WTC11 (cell line): ENCODE results near the gene CHD6. TPM values are rescaled to one million over a fixed set of nuclear protein-coding genes. Genes with fewer than 3 reads are reported as not detected.

ENCODE experiments used
- ATAC-seq: fragments of 200-7000 bp; cut with Tn5 transposase; 2 replicates; pipeline ENCODE4 v1.10.0; 2021; ENCODE audit warnings: mild to moderate bottlenecking, moderate library complexity
- CTCF ChIA-PET: fragments of 300-600 bp; sonication (Branson Sonifier 250); formaldehyde crosslinking; loops from one replicate; lab custom pipeline; 2021; ENCODE audit warnings: antibody characterized with exemption; lab: Charles Lee
- POLR2A ChIA-PET: fragments of 350-600 bp; sonication (Branson Sonifier 250); formaldehyde crosslinking; loops from one replicate; lab custom pipeline; 2021; ENCODE audit warnings: antibody characterized with exemption; lab: Charles Lee
- DNase-seq: peaks from one replicate; pipeline ENCODE4 v3.0.0; 2021; ENCODE audit warnings: low spot score
- H3K27ac Mint-ChIP-seq: 2 replicates; pipeline ENCODE4 v1.8.0; 2021; ENCODE audit warnings: mixed read lengths
- H3K27me3 Mint-ChIP-seq: 2 replicates; pipeline ENCODE4 v1.8.0; 2021; ENCODE audit warnings: low read depth, mild to moderate bottlenecking, moderate library complexity, mixed read lengths
- H3K36me3 Mint-ChIP-seq: 2 replicates; pipeline ENCODE4 v1.8.0; 2021; ENCODE audit warnings: mixed read lengths
- H3K4me1 Mint-ChIP-seq: 2 replicates; pipeline ENCODE4 v1.8.0; 2022; ENCODE audit warnings: mixed read lengths
- H3K4me3 Mint-ChIP-seq: 2 replicates; pipeline ENCODE4 v1.8.0; 2021; ENCODE audit warnings: mild to moderate bottlenecking, moderate library complexity, mixed read lengths
- H3K9me3 Mint-ChIP-seq: 2 replicates; pipeline ENCODE4 v1.8.0; 2021; ENCODE audit warnings: mixed read lengths
- CBFB ChIP-seq: sonication (generic); formaldehyde crosslinking; IDR thresholded peaks from 2 replicates; pipeline ENCODE4 v1.8.1; 2022; ENCODE audit warnings: mild to moderate bottlenecking, low read depth, missing genetic modification reagents
- ESRRA ChIP-seq: sonication (generic); formaldehyde crosslinking; IDR thresholded peaks from 2 replicates; pipeline ENCODE4 v1.8.1; 2022; ENCODE audit warnings: mild to moderate bottlenecking, missing genetic modification reagents, borderline replicate concordance
- FOXK1 ChIP-seq: sonication (generic); formaldehyde crosslinking; IDR thresholded peaks from 2 replicates; pipeline ENCODE4 v1.8.0; 2022; ENCODE audit warnings: mild to moderate bottlenecking, moderate library complexity, missing genetic modification reagents
- GRHL2 ChIP-seq: fragments of 250-450 bp; sonication (Bioruptor Pico); IDR thresholded peaks from 2 replicates; pipeline ENCODE4 v1.8.0; 2022; ENCODE audit warnings: mild to moderate bottlenecking, moderate library complexity; ENCODE audit not compliant: insufficient replicate concordance, severe bottlenecking
- MYBL2 ChIP-seq: sonication (generic); formaldehyde crosslinking; IDR thresholded peaks from 2 replicates; pipeline ENCODE4 v1.8.1; 2023; ENCODE audit warnings: mild to moderate bottlenecking, moderate library complexity, missing genetic modification reagents
- RORB ChIP-seq: fragments of 250-450 bp; sonication (Bioruptor Pico); IDR thresholded peaks from 2 replicates; pipeline ENCODE4 v1.9.0; 2021; ENCODE audit warnings: mild to moderate bottlenecking
- SMAD4 ChIP-seq: sonication (generic); formaldehyde crosslinking; IDR thresholded peaks from 2 replicates; pipeline ENCODE4 v1.8.0; 2022; ENCODE audit warnings: mild to moderate bottlenecking, missing genetic modification reagents
- TEAD1 ChIP-seq: sonication (generic); formaldehyde crosslinking; IDR thresholded peaks from 2 replicates; pipeline ENCODE4 v1.8.0; 2022; ENCODE audit warnings: mild to moderate bottlenecking, missing genetic modification reagents
- ZNF396 ChIP-seq: fragments of 250-450 bp; sonication (Bioruptor Pico); IDR thresholded peaks from 2 replicates; pipeline ENCODE4 v1.8.0; 2021; ENCODE audit warnings: mild to moderate bottlenecking, moderate library complexity, borderline replicate concordance
- ZNF416 ChIP-seq: fragments of 250-450 bp; sonication (Bioruptor Pico); IDR thresholded peaks from 2 replicates; pipeline ENCODE4 v1.9.0; 2021; ENCODE audit warnings: mild to moderate bottlenecking, inconsistent platforms
- total RNA-seq: library from RNA; stranded (reverse); gene quantifications from 3 replicates; pipeline ENCODE4 v1.2.3, GENCODE V29; 2021
- TF ChIP-seq, protein P1 (sequence below): sonication (generic); formaldehyde crosslinking; conservative IDR thresholded peaks from 2 replicates; pipeline ENCODE4 v1.8.1; 2023; ENCODE audit warnings: mild to moderate bottlenecking, low read depth, missing genetic modification reagents, moderate library complexity
- TF ChIP-seq, protein P2 (sequence below): sonication (generic); formaldehyde crosslinking; IDR thresholded peaks from 2 replicates; pipeline ENCODE4 v1.8.1; 2022; ENCODE audit warnings: mild to moderate bottlenecking, moderate library complexity, missing genetic modification reagents
- TF ChIP-seq, protein P3 (sequence below): sonication (generic); formaldehyde crosslinking; IDR thresholded peaks from 2 replicates; pipeline ENCODE4 v1.8.1; 2023; ENCODE audit warnings: mild to moderate bottlenecking, missing genetic modification reagents
- TF ChIP-seq, protein P4 (sequence below): sonication (generic); formaldehyde crosslinking; IDR thresholded peaks from 2 replicates; pipeline ENCODE4 v1.8.0; 2023; ENCODE audit warnings: missing genetic modification reagents, mild to moderate bottlenecking, borderline replicate concordance
- TF ChIP-seq, protein P5 (sequence below): sonication (generic); formaldehyde crosslinking; IDR thresholded peaks from 2 replicates; pipeline ENCODE4 v1.8.0; 2022; ENCODE audit warnings: missing genetic modification reagents
- TF ChIP-seq, protein P6 (sequence below): sonication (generic); formaldehyde crosslinking; IDR thresholded peaks from 2 replicates; pipeline ENCODE4 v1.8.1; 2022; ENCODE audit warnings: low read depth, mild to moderate bottlenecking, moderate library complexity, missing genetic modification reagents, borderline replicate concordance
- TF ChIP-seq, protein P7 (sequence below): sonication (generic); formaldehyde crosslinking; IDR thresholded peaks from 2 replicates; pipeline ENCODE4 v1.8.0; 2023; ENCODE audit warnings: missing genetic modification reagents

CHD6 gene
- total RNA-seq, 1 experiment from 2014 or later = 52.1 TPM

DNA sequence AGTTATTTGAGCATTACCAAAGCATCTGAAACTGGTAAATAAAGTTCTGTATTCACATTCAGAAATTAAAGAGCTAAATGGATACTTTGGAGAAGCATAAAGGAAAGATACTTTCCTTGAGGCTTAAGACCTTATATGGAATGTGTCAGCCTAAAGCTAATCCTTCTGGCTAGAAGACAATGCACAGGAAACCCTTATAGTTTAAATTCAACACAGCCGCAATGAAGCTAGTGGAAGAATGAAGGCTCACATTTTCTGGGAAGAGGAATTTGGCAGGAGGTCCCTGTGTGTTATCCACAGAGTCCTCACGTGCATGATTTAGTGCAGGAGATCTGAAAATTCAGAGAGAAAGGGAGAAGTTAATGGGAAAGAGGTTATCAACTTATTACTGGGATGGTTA lies 21.5 kb upstream of the CHD6 start (continued):
- TF ChIP-seq, protein P1, sequence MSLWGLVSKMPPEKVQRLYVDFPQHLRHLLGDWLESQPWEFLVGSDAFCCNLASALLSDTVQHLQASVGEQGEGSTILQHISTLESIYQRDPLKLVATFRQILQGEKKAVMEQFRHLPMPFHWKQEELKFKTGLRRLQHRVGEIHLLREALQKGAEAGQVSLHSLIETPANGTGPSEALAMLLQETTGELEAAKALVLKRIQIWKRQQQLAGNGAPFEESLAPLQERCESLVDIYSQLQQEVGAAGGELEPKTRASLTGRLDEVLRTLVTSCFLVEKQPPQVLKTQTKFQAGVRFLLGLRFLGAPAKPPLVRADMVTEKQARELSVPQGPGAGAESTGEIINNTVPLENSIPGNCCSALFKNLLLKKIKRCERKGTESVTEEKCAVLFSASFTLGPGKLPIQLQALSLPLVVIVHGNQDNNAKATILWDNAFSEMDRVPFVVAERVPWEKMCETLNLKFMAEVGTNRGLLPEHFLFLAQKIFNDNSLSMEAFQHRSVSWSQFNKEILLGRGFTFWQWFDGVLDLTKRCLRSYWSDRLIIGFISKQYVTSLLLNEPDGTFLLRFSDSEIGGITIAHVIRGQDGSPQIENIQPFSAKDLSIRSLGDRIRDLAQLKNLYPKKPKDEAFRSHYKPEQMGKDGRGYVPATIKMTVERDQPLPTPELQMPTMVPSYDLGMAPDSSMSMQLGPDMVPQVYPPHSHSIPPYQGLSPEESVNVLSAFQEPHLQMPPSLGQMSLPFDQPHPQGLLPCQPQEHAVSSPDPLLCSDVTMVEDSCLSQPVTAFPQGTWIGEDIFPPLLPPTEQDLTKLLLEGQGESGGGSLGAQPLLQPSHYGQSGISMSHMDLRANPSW (CRISPR knock-in tag) = no peak
- TF ChIP-seq, protein P2, sequence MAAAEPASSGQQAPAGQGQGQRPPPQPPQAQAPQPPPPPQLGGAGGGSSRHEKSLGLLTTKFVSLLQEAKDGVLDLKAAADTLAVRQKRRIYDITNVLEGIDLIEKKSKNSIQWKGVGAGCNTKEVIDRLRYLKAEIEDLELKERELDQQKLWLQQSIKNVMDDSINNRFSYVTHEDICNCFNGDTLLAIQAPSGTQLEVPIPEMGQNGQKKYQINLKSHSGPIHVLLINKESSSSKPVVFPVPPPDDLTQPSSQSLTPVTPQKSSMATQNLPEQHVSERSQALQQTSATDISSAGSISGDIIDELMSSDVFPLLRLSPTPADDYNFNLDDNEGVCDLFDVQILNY (CRISPR knock-in tag) = no peak
- TF ChIP-seq TEAD1 (CRISPR knock-in tag) (no peak), SMAD4 (CRISPR knock-in tag) (no peak), ESRRA (CRISPR knock-in tag) (no peak), FOXK1 (no peak), ZNF416 (CRISPR knock-in tag) (no peak)
- TF ChIP-seq, protein P3, sequence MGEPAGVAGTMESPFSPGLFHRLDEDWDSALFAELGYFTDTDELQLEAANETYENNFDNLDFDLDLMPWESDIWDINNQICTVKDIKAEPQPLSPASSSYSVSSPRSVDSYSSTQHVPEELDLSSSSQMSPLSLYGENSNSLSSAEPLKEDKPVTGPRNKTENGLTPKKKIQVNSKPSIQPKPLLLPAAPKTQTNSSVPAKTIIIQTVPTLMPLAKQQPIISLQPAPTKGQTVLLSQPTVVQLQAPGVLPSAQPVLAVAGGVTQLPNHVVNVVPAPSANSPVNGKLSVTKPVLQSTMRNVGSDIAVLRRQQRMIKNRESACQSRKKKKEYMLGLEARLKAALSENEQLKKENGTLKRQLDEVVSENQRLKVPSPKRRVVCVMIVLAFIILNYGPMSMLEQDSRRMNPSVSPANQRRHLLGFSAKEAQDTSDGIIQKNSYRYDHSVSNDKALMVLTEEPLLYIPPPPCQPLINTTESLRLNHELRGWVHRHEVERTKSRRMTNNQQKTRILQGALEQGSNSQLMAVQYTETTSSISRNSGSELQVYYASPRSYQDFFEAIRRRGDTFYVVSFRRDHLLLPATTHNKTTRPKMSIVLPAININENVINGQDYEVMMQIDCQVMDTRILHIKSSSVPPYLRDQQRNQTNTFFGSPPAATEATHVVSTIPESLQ = no peak
- TF ChIP-seq, protein P4, sequence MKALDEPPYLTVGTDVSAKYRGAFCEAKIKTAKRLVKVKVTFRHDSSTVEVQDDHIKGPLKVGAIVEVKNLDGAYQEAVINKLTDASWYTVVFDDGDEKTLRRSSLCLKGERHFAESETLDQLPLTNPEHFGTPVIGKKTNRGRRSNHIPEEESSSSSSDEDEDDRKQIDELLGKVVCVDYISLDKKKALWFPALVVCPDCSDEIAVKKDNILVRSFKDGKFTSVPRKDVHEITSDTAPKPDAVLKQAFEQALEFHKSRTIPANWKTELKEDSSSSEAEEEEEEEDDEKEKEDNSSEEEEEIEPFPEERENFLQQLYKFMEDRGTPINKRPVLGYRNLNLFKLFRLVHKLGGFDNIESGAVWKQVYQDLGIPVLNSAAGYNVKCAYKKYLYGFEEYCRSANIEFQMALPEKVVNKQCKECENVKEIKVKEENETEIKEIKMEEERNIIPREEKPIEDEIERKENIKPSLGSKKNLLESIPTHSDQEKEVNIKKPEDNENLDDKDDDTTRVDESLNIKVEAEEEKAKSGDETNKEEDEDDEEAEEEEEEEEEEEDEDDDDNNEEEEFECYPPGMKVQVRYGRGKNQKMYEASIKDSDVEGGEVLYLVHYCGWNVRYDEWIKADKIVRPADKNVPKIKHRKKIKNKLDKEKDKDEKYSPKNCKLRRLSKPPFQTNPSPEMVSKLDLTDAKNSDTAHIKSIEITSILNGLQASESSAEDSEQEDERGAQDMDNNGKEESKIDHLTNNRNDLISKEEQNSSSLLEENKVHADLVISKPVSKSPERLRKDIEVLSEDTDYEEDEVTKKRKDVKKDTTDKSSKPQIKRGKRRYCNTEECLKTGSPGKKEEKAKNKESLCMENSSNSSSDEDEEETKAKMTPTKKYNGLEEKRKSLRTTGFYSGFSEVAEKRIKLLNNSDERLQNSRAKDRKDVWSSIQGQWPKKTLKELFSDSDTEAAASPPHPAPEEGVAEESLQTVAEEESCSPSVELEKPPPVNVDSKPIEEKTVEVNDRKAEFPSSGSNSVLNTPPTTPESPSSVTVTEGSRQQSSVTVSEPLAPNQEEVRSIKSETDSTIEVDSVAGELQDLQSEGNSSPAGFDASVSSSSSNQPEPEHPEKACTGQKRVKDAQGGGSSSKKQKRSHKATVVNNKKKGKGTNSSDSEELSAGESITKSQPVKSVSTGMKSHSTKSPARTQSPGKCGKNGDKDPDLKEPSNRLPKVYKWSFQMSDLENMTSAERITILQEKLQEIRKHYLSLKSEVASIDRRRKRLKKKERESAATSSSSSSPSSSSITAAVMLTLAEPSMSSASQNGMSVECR (CRISPR knock-in tag) = no peak

DNA sequence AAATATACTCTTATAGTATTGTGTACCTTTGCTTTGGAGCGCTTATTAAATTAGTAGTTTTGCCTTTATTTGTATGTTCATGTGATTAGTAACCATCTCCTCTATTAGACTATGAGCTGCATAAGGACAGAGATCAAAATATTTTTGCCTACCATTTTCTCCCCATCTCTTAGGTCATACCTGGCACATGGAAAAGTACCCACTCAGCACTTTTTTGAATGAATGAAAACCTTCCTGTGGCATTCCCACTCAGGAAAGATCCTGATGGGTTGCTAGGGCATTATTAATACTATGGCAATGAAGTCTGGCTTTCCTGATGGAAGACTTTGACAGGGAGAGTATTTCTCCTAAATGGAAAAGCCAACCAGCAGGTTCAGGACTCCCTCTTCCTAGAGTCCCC lies 20.3 kb upstream of the CHD6 start:
- no peaks in the 10 kb centered on the region for H3K27me3 Mint-ChIP-seq
- ChIA-PET CTCF (interaction anchor here (1.8 kb wide), 1 partner anchor 66 kb away, joined by 4 read pairs; no protein-coding TSS in a partner anchor), POLR2A (no interaction called here)
- no peak overlapping the region for H3K4me3 Mint-ChIP-seq
- H3K27ac Mint-ChIP-seq = no peak overlapping the region
- peaks cover 12% of the 10 kb centered on the region for H3K4me1 Mint-ChIP-seq
- H3K9me3 Mint-ChIP-seq = no peaks in the 10 kb centered on the region
- ATAC-seq = no peak
- H3K36me3 Mint-ChIP-seq = no peaks in the 10 kb centered on the region
- no peak for DNase-seq
- no peak for TF ChIP-seq GRHL2 (CRISPR knock-in tag)
- no peak for TF ChIP-seq MYBL2 (CRISPR knock-in tag)
- no peak for TF ChIP-seq TEAD1 (CRISPR knock-in tag)
- TF ChIP-seq SMAD4 (CRISPR knock-in tag) = no peak
- TF ChIP-seq, protein P5, sequence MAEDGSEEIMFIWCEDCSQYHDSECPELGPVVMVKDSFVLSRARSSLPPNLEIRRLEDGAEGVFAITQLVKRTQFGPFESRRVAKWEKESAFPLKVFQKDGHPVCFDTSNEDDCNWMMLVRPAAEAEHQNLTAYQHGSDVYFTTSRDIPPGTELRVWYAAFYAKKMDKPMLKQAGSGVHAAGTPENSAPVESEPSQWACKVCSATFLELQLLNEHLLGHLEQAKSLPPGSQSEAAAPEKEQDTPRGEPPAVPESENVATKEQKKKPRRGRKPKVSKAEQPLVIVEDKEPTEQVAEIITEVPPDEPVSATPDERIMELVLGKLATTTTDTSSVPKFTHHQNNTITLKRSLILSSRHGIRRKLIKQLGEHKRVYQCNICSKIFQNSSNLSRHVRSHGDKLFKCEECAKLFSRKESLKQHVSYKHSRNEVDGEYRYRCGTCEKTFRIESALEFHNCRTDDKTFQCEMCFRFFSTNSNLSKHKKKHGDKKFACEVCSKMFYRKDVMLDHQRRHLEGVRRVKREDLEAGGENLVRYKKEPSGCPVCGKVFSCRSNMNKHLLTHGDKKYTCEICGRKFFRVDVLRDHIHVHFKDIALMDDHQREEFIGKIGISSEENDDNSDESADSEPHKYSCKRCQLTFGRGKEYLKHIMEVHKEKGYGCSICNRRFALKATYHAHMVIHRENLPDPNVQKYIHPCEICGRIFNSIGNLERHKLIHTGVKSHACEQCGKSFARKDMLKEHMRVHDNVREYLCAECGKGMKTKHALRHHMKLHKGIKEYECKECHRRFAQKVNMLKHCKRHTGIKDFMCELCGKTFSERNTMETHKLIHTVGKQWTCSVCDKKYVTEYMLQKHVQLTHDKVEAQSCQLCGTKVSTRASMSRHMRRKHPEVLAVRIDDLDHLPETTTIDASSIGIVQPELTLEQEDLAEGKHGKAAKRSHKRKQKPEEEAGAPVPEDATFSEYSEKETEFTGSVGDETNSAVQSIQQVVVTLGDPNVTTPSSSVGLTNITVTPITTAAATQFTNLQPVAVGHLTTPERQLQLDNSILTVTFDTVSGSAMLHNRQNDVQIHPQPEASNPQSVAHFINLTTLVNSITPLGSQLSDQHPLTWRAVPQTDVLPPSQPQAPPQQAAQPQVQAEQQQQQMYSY (CRISPR knock-in tag) = no peak
- TF ChIP-seq, protein P1 (CRISPR knock-in tag) = no peak
- no peak for TF ChIP-seq CBFB (CRISPR knock-in tag)
- no peak for TF ChIP-seq ZNF396
- TF ChIP-seq, protein P6, sequence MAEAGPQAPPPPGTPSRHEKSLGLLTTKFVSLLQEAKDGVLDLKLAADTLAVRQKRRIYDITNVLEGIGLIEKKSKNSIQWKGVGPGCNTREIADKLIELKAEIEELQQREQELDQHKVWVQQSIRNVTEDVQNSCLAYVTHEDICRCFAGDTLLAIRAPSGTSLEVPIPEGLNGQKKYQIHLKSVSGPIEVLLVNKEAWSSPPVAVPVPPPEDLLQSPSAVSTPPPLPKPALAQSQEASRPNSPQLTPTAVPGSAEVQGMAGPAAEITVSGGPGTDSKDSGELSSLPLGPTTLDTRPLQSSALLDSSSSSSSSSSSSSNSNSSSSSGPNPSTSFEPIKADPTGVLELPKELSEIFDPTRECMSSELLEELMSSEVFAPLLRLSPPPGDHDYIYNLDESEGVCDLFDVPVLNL (CRISPR knock-in tag) = no peak
- TF ChIP-seq, protein P7, sequence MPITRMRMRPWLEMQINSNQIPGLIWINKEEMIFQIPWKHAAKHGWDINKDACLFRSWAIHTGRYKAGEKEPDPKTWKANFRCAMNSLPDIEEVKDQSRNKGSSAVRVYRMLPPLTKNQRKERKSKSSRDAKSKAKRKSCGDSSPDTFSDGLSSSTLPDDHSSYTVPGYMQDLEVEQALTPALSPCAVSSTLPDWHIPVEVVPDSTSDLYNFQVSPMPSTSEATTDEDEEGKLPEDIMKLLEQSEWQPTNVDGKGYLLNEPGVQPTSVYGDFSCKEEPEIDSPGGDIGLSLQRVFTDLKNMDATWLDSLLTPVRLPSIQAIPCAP (CRISPR knock-in tag) = no peak
- TF ChIP-seq RORB (CRISPR knock-in tag) = no peak
